Adrenal gland (tissue), 12 donors: ENCODE data around the gene PRSS56. TPM values are rescaled to one million over a fixed set of nuclear protein-coding genes. Genes with fewer than 3 reads are reported as not detected.

Source experiments
- DNase-seq, 7 donors: peaks; one replicate each; pipeline ENCODE4 v3.0.0-alpha.2; 2019 to 2020
- H3K27ac ChIP-seq, 5 donors: fragments of 200-600 bp; sonication (generic) in 4 of 5; 1 replicate in 3 of 5; 2 replicates in 2 of 5; pipeline versions ENCODE4 v1.5.1 to v1.8.0; 2016 to 2020; ENCODE audit warnings: mild to moderate bottlenecking in 1 of 5
- H3K27me3 ChIP-seq: fragments of 200-600 bp; 2 replicates; pipeline ENCODE4 v1.8.0; 2021
- H3K36me3 ChIP-seq, 2 donors: fragments of 200-600 bp; replicated peaks in 1 of 2; 1 replicate in 1 of 2; 2 replicates in 1 of 2; pipeline versions ENCODE4 v1.5.1 to v1.8.0; 2018 to 2022
- H3K4me1 ChIP-seq, 2 donors: fragments of 200-600 bp; replicated peaks in 1 of 2; 1 replicate in 1 of 2; 2 replicates in 1 of 2; pipeline versions ENCODE4 v1.5.1 to v1.8.0; 2018 to 2021
- H3K4me3 ChIP-seq, 4 donors: fragments of 200-600 bp; sonication (generic) in 3 of 4; one replicate each; pipeline ENCODE4 v1.5.1; 2016 to 2018
- H3K9me3 ChIP-seq, 3 donors: fragments of 200-600 bp; sonication (generic) in 1 of 3; replicated peaks in 1 of 3; 1 replicate in 2 of 3; 2 replicates in 1 of 3; pipeline versions ENCODE4 v1.5.1 to v1.8.0; 2016 to 2021
- CTCF ChIP-seq, 6 experiments: fragments of 450-650 bp in 4 of 6; fragments of 200-600 bp in 2 of 6; sonication (generic) in 1 of 6; IDR thresholded peaks; 1 replicate in 5 of 6; 2 replicates in 1 of 6; pipeline versions ENCODE4 v1.5.1 to v1.8.0; 2016 to 2021; ENCODE audit warnings: antibody characterized with exemption in 6 of 6, mild to moderate bottlenecking in 2 of 6, moderate library complexity in 1 of 6
- POLR2A ChIP-seq, 2 donors: fragments of 450-650 bp; IDR thresholded peaks; one replicate each; pipeline ENCODE4 v1.6.1; 2017; ENCODE audit warnings: antibody characterized with exemption in 2 of 2, mild to moderate bottlenecking in 2 of 2, moderate library complexity in 1 of 2
- WGBS, 4 donors: extraction: QIAGEN DNeasy Blood & Tissue Kit in 2 of 4; methylation state at CpG; one replicate each; pipeline versions ENCODE4 v1.1.5 to v1.1.7; 2013 to 2017; 5-methylcytosine and 5-hydroxymethylcytosine counted together
- intact Hi-C, 2 donors: fragments of 100-400 bp; cut with DNase I; formaldehyde crosslinking; loops; one replicate each; pipeline versions ENCODE4 v1.14.1 to v1.15.0; 2022 to 2023
- polyA plus RNA-seq, 3 donors: library from polyadenylated mRNA; stranded (reverse); fragments of 200-250 nt in 2 of 3; fragments of 350-450 nt in 1 of 3; fragmentation: Illumina TruSeq in 1 of 3; extraction: RNeasy Lipid Tissue Mini Kit (QIAGEN cat#74804) in 1 of 3; gene quantifications; one replicate each; pipeline ENCODE4 v1.2.3, GENCODE V29; 2013 to 2014
- total RNA-seq, 9 donors: library from RNA; depleted of rRNA in 4 of 9; stranded (reverse); fragments of >200 nt in 4 of 9; fragments of 120-200 nt in 1 of 9; fragmentation: NEBNext Ultra II Directional in 1 of 9; extraction: Animal tissue kit (Norgen Biotek cat#: 25700) in 1 of 9; gene quantifications; one replicate each; pipeline versions ENCODE4 v1.1.0 to v1.2.4, GENCODE V29; 2013 to 2023
- donor health status: healthy with polysubstance abuse.
- donor health status: Bipolar disorder and iron deficiency.
- donor health status: DM: yes; HTN: yes; CAD: no.
- donor health status: DM: no; HTN: no; CAD: no.
- donor health status: DM: no; HTN: no; CAD: no.
- donor health status: DM: yes; HTN: yes; CAD: no.

Gene PRSS56
- total and polyA plus RNA-seq, 12 donors, result 0.06 to 0.28 (median 0.07) TPM; not detected in 9

GRCh38 chr2:232488097-232488711, 32.0 kb upstream of the PRSS56 start:
- Histone ChIP-seq H3K36me3 (no peaks in the 10 kb centered on the region), H3K9me3 (no peaks in the 10 kb centered on the region), H3K27ac (no peak overlapping the region), H3K27me3 (peaks cover 48% of the 10 kb centered on the region), H3K4me1 (peaks cover 0 to 7% of the 10 kb centered on the region in 2 donors), H3K4me3 (no peak overlapping the region)
- no peak for TF ChIP-seq CTCF (IDR thresholded peaks at IDR 0.05)
- no peak for TF ChIP-seq POLR2A (IDR thresholded peaks at IDR 0.05)
- intact Hi-C loops, result no loop called here
- DNase-seq, result no peak
- WGBS, 4 donors, result 69 to 82% (median 73%) methylated on average over 5 to 16 of the region's 16 CpGs

DNA sequence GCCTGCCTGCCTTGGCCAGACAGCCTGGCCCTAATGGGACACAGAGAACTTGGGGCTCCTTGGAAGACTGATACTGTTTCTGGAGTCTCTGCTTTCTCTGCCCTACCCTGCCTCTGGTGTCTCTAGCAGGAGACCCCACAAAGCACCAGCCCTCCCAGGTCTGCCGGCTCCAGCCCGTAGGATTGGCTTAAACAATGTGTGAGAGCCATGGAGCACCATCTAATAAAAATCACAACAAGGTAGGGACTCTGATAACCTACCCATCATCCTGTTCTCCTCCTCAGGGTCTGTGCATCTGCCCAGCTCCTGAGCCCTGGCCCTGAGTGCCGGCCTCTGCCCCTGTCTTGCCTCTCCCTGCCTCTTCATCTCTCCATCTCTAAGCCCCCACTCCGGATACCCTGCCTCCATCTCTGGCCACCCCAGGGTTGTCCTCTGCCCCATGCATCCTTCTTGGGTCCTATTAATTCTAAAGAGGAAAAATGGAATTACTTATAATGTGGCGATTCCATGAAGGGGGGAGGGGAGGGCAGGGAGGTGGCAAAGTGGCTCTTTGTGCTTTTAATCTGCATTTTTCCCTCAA, 31.4 kb upstream of the PRSS56 start:
- intact Hi-C loops, result no loop called here
- DNase-seq, result peak in 1 of 7 donors; percentile 2

DNA sequence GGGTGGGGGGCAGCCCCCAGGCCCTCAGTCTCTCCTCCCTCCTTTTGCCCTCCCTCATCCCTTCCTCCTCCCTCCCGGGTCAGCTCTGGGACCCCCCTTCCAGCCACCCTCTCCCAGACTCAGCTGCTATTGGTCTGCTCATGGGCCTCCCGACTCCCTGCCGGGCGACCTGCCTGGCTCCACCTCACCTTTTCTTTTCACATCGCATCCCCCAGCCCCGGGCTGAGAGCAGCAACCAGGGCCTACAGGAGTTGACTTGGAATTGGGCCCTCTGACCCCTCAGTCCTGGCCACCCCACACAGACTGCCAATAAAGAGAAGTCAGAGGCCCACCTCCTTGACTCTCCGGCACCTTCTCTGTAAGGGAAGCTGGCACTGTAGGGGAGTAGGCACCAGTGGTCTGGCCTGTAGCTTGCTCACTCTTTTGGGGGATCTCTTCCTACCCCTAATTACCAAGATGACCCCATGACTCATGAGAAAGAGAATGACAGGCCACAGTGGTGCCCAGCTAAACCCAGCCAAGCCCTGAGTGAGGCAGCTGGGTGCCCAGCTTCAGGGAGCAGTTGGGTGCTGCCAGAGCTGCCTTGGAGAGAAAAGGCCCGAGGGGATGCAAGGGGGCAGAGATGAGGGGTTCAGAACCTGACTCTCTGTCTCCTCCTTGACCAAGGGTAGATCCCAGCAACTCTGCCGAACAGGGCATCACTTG, 30.5 kb upstream of the PRSS56 start:
- Histone ChIP-seq H3K27me3 (peaks cover 36% of the 10 kb centered on the region), H3K4me3 (no peak overlapping the region), H3K36me3 (no peaks in the 10 kb centered on the region), H3K27ac (no peak overlapping the region), H3K4me1 (peaks cover 0 to 7% of the 10 kb centered on the region in 2 donors), H3K9me3 (no peaks in the 10 kb centered on the region)
- 77 to 82% (median 80%) methylated on average over 8 to 9 of the region's 9 CpGs for WGBS, 4 donors
- intact Hi-C loops, result no loop called here
- peak in 1 of 7 donors; percentile 2 for DNase-seq
- TF ChIP-seq CTCF (IDR thresholded peaks at IDR 0.05) (no peak), POLR2A (IDR thresholded peaks at IDR 0.05) (no peak)

More for the DNA sequence above, 31.4 kb upstream of the PRSS56 start:
- H3K4me1 ChIP-seq, result peaks cover 0 to 7% of the 10 kb centered on the region in 2 donors
- no peak overlapping the region for H3K4me3 ChIP-seq
- H3K27ac ChIP-seq, result no peak overlapping the region
- H3K27me3 ChIP-seq, result peaks cover 45% of the 10 kb centered on the region
- H3K9me3 ChIP-seq, result no peaks in the 10 kb centered on the region
- 85 to 91% (median 87%) methylated on average over 4 to 5 of the region's 5 CpGs for WGBS, 4 donors
- TF ChIP-seq POLR2A (IDR thresholded peaks at IDR 0.05) (no peak), CTCF (IDR thresholded peaks at IDR 0.05) (no peak)
- H3K36me3 ChIP-seq, result no peaks in the 10 kb centered on the region
